Cerebellar nuclear complex (tissue), 1 donor: Measurements from ENCODE around the gene ANK2.
"Not testable (repeated sequence)": the region's sequence is repeated elsewhere in the genome, so short reads cannot be mapped to it uniquely, and the experiment has no call there.

Experiments
- DNase-seq, 2 experiments: peaks; one replicate each; lab custom pipeline; 2025; lab: John Stamatoyannopoulos, UW

ANK2 gene

GRCh38 chr4:113209652-113210320 is 160.3 kb downstream of the ANK2 start:
- no peak for DNase-seq

GRCh38 chr4:113212613-113213012 is 163.2 kb downstream of the ANK2 start:
- no peak for DNase-seq

GRCh38 chr4:113221990-113222389 is 172.5 kb downstream of the ANK2 start:
- DNase-seq: no peak

- DNase-seq: no peak
These were observed 173.0 kb downstream of the ANK2 start for GRCh38 chr4:113222471-113222870.

GRCh38 chr4:113223001-113223400 is 173.5 kb downstream of the ANK2 start:
- DNase-seq: no peak

- no peak for DNase-seq
These were observed 182.7 kb downstream of the ANK2 start for GRCh38 chr4:113232194-113232593.

- no peak for DNase-seq
These were observed 187.5 kb downstream of the ANK2 start for GRCh38 chr4:113236916-113237315.

- DNase-seq: no peak
These were observed 193.9 kb downstream of the ANK2 start for GRCh38 chr4:113243312-113243711.

- DNase-seq: not testable (repeated sequence)
These were observed 195.3 kb downstream of the ANK2 start for GRCh38 chr4:113244747-113245146.

- DNase-seq: no peak
These were observed 198.9 kb downstream of the ANK2 start for GRCh38 chr4:113248320-113248719.

- DNase-seq: no peak
These were observed 206.2 kb downstream of the ANK2 start for GRCh38 chr4:113255628-113256027.

- no peak for DNase-seq
These were observed 207.5 kb downstream of the ANK2 start for GRCh38 chr4:113256946-113257345.

GRCh38 chr4:113260688-113261087 is 211.2 kb downstream of the ANK2 start:
- DNase-seq: no peak

GRCh38 chr4:113263274-113263673 is 213.8 kb downstream of the ANK2 start:
- no peak for DNase-seq

GRCh38 chr4:113270520-113271319 is 221.3 kb downstream of the ANK2 start:
- DNase-seq: no peak

GRCh38 chr4:113272523-113272922 is 223.1 kb downstream of the ANK2 start:
- DNase-seq: no peak

- no peak for DNase-seq
These were observed 224.3 kb downstream of the ANK2 start for GRCh38 chr4:113273721-113274220.

- no peak for DNase-seq
These were observed 227.2 kb downstream of the ANK2 start for GRCh38 chr4:113276464-113277170.

- no peak for DNase-seq
These were observed 229.0 kb downstream of the ANK2 start for GRCh38 chr4:113278324-113278934.

- DNase-seq: no peak
These were observed 236.0 kb downstream of the ANK2 start for GRCh38 chr4:113285501-113285900.

- DNase-seq: no peak
These were observed 238.8 kb downstream of the ANK2 start for GRCh38 chr4:113288257-113288656.

- no peak for DNase-seq
These were observed 239.2 kb downstream of the ANK2 start for GRCh38 chr4:113288696-113289095.
